HEK293 (cell line): ENCODE data around the gene FRMD8.

ENCODE experiments used
- CTCF ChIA-PET: fragments of 350-600 bp; formaldehyde crosslinking; extraction: SDS; loops from one replicate; lab custom pipeline; 2021; ENCODE audit warnings: antibody characterized with exemption; lab: Yijun Ruan, JAX
- POLR2A ChIA-PET: fragments of 300-600 bp; formaldehyde crosslinking; extraction: SDS; loops from one replicate; lab custom pipeline; 2020; ENCODE audit warnings: antibody characterized with exemption, inconsistent platforms; lab: Yijun Ruan, JAX
- H3K27ac ChIP-seq: fragments of 200-500 bp; sonication (Bioruptor generic); 2 replicates; pipeline ENCODE4 v1.5.1; 2014; ENCODE audit warnings: low read depth, low read length, control low read depth, inconsistent platforms; ENCODE audit errors: extremely low read depth
- H3K36me3 ChIP-seq, 2 experiments: fragments of 200-500 bp in 1 of 2; sonication (Bioruptor generic) in 1 of 2; 1 replicate in 1 of 2; 2 replicates in 1 of 2; pipeline ENCODE4 v1.5.1; 2014 to 2017; ENCODE audit warnings: inconsistent platforms in 2 of 2, low read length in 2 of 2; ENCODE audit not compliant: control insufficient read depth in 2 of 2, insufficient read depth in 1 of 2
- H3K4me1 ChIP-seq: fragments of 200-500 bp; sonication (Bioruptor generic); 2 replicates; pipeline ENCODE4 v1.5.1; 2014; ENCODE audit warnings: mild to moderate bottlenecking, low read length, inconsistent platforms; ENCODE audit not compliant: control insufficient read depth, insufficient read depth
- H3K4me3 ChIP-seq: 2 replicates; pipeline ENCODE4 v1.5.1; 2011; ENCODE audit warnings: low read depth, mild to moderate bottlenecking, control low read depth, low read length, moderate library complexity
- H3K9me3 ChIP-seq: fragments of 200-500 bp; sonication (Bioruptor generic); 2 replicates; pipeline ENCODE4 v1.5.1; 2014; ENCODE audit warnings: low read depth, low read length, inconsistent platforms; ENCODE audit not compliant: control insufficient read depth, insufficient read depth
- HOXC10 ChIP-seq: sonication (generic); formaldehyde crosslinking; IDR thresholded peaks from 2 replicates; pipeline ENCODE4 v1.8.1; 2023; ENCODE audit warnings: mild to moderate bottlenecking, missing genetic modification reagents
- KLF1 ChIP-seq: fragments of 450-650 bp; formaldehyde crosslinking; IDR thresholded peaks from 2 replicates; pipeline ENCODE4 v1.5.1; 2016; ENCODE audit warnings: missing biosample characterization, missing genetic modification characterization
- SCRT2 ChIP-seq: fragments of 450-650 bp; formaldehyde crosslinking; IDR thresholded peaks from 2 replicates; pipeline ENCODE4 v1.5.1; 2016; ENCODE audit warnings: missing biosample characterization, missing genetic modification characterization
- ZNF132 ChIP-seq: fragments of 450-650 bp; formaldehyde crosslinking; IDR thresholded peaks from 2 replicates; pipeline ENCODE4 v1.5.1; 2017; ENCODE audit warnings: missing biosample characterization, missing genetic modification characterization, borderline replicate concordance
- ZNF133 ChIP-seq: fragments of 450-650 bp; formaldehyde crosslinking; IDR thresholded peaks from 2 replicates; pipeline ENCODE4 v1.5.1; 2016; ENCODE audit warnings: missing biosample characterization, missing genetic modification characterization
- ZNF155 ChIP-seq: fragments of 450-650 bp; formaldehyde crosslinking; IDR thresholded peaks from 2 replicates; pipeline ENCODE4 v1.5.1; 2016; ENCODE audit warnings: missing biosample characterization, missing genetic modification characterization
- ZNF157 ChIP-seq: fragments of 450-650 bp; formaldehyde crosslinking; IDR thresholded peaks from 2 replicates; pipeline ENCODE4 v1.5.1; 2016; ENCODE audit warnings: missing biosample characterization, missing genetic modification characterization
- ZNF214 ChIP-seq: fragments of 450-650 bp; formaldehyde crosslinking; IDR thresholded peaks from 2 replicates; pipeline ENCODE4 v1.5.1; 2017; ENCODE audit warnings: missing biosample characterization, mild to moderate bottlenecking, missing genetic modification characterization, borderline replicate concordance
- ZNF292 ChIP-seq: fragments of 450-650 bp; formaldehyde crosslinking; IDR thresholded peaks from 2 replicates; pipeline ENCODE4 v1.5.1; 2016; ENCODE audit warnings: low read depth, missing biosample characterization, missing genetic modification characterization, borderline replicate concordance
- ZNF530 ChIP-seq: fragments of 450-650 bp; formaldehyde crosslinking; IDR thresholded peaks from 2 replicates; pipeline ENCODE4 v1.5.1; 2016; ENCODE audit warnings: low read depth, missing biosample characterization, missing genetic modification characterization
- ZNF560 ChIP-seq: fragments of 450-650 bp; formaldehyde crosslinking; IDR thresholded peaks from 2 replicates; pipeline ENCODE4 v1.5.1; 2017; ENCODE audit warnings: missing biosample characterization, missing genetic modification characterization, borderline replicate concordance
- ZNF571 ChIP-seq: fragments of 450-650 bp; formaldehyde crosslinking; IDR thresholded peaks from 2 replicates; pipeline ENCODE4 v1.5.0; 2017; ENCODE audit warnings: missing biosample characterization, missing genetic modification characterization
- ZNF626 ChIP-seq: fragments of 450-650 bp; sonication (Bioruptor Pico); formaldehyde crosslinking; IDR thresholded peaks from 2 replicates; pipeline ENCODE4 v1.5.1; 2018; ENCODE audit warnings: missing biosample characterization, missing genetic modification characterization, inconsistent platforms
- ZNF664 ChIP-seq: fragments of 450-650 bp; formaldehyde crosslinking; IDR thresholded peaks from 2 replicates; pipeline ENCODE4 v1.5.1; 2016; ENCODE audit warnings: missing biosample characterization, missing genetic modification characterization
- ZNF76 ChIP-seq: fragments of 450-650 bp; formaldehyde crosslinking; IDR thresholded peaks from 2 replicates; pipeline ENCODE4; 2016; ENCODE audit warnings: low read depth, missing biosample characterization, missing genetic modification characterization, borderline replicate concordance
- TF ChIP-seq, protein P1 (sequence below): fragments of 450-650 bp; formaldehyde crosslinking; conservative IDR thresholded peaks from 2 replicates; pipeline ENCODE4 v1.5.1; 2016; ENCODE audit warnings: low read depth, missing biosample characterization, missing genetic modification characterization
- TF ChIP-seq, protein P2 (sequence below): fragments of 450-650 bp; formaldehyde crosslinking; IDR thresholded peaks from 2 replicates; pipeline ENCODE4 v1.5.1; 2016; ENCODE audit warnings: missing biosample characterization, missing genetic modification characterization
- TF ChIP-seq, protein P3 (sequence below): fragments of 450-650 bp; formaldehyde crosslinking; IDR thresholded peaks from 2 replicates; pipeline ENCODE4 v1.5.1; 2016; ENCODE audit warnings: missing biosample characterization, missing genetic modification characterization
- TF ChIP-seq, protein P4 (sequence below): fragments of 450-650 bp; formaldehyde crosslinking; IDR thresholded peaks from 2 replicates; pipeline ENCODE4 v1.5.1; 2016; ENCODE audit warnings: missing biosample characterization, missing genetic modification characterization
- TF ChIP-seq, protein P5 (sequence below): sonication (generic); formaldehyde crosslinking; IDR thresholded peaks from 2 replicates; pipeline ENCODE4 v1.8.1; 2022; ENCODE audit warnings: mild to moderate bottlenecking, moderate library complexity, missing genetic modification reagents
- TF ChIP-seq, protein P6 (sequence below): fragments of 450-650 bp; formaldehyde crosslinking; IDR thresholded peaks from 2 replicates; pipeline ENCODE4; 2016; ENCODE audit warnings: missing biosample characterization, missing genetic modification characterization
- TF ChIP-seq, protein P7 (sequence below): fragments of 450-650 bp; formaldehyde crosslinking; IDR thresholded peaks from 2 replicates; pipeline ENCODE4 v1.5.1; 2016; ENCODE audit warnings: missing biosample characterization, missing genetic modification characterization

FRMD8 gene

DNA sequence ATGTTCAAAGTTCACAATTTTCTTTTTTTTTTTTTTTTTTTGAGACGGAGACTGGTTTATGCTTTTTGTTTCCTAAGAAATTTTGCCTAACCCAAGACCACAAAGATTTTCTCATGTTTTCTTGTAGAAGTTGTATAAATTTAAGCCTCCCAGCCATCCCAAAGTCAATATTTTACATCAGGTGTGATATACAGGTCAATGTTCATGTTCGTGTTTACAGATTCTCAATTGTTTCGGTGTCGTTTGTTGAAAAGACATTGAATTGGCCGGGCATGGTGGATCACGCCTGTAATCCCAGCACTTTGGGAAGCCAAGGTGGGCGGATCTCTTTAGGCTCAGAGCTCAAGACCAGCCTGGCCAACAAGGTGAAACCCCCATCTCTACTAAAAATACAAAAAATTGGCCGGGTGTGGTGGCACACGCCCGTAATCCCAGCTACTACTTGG is 15.4 kb downstream of the FRMD8 start (continued):
- TF ChIP-seq, protein P1, sequence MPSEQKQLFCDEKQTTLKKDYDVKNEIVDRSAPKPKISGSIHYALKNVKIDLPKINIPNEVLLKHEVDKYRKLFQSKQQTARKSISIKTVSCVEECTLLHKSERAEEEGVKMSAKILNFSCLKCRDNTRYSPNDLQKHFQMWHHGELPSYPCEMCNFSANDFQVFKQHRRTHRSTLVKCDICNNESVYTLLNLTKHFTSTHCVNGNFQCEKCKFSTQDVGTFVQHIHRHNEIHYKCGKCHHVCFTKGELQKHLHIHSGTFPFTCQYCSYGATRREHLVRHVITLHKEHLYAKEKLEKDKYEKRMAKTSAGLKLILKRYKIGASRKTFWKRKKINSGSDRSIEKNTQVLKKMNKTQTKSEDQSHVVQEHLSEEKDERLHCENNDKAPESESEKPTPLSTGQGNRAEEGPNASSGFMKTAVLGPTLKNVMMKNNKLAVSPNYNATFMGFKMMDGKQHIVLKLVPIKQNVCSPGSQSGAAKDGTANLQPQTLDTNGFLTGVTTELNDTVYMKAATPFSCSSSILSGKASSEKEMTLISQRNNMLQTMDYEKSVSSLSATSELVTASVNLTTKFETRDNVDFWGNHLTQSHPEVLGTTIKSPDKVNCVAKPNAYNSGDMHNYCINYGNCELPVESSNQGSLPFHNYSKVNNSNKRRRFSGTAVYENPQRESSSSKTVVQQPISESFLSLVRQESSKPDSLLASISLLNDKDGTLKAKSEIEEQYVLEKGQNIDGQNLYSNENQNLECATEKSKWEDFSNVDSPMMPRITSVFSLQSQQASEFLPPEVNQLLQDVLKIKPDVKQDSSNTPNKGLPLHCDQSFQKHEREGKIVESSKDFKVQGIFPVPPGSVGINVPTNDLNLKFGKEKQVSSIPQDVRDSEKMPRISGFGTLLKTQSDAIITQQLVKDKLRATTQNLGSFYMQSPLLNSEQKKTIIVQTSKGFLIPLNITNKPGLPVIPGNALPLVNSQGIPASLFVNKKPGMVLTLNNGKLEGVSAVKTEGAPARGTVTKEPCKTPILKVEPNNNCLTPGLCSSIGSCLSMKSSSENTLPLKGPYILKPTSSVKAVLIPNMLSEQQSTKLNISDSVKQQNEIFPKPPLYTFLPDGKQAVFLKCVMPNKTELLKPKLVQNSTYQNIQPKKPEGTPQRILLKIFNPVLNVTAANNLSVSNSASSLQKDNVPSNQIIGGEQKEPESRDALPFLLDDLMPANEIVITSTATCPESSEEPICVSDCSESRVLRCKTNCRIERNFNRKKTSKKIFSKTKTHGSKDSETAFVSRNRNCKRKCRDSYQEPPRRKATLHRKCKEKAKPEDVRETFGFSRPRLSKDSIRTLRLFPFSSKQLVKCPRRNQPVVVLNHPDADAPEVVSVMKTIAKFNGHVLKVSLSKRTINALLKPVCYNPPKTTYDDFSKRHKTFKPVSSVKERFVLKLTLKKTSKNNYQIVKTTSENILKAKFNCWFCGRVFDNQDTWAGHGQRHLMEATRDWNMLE (tag by site-specific recombination), result no peak
- TF ChIP-seq, protein P2, sequence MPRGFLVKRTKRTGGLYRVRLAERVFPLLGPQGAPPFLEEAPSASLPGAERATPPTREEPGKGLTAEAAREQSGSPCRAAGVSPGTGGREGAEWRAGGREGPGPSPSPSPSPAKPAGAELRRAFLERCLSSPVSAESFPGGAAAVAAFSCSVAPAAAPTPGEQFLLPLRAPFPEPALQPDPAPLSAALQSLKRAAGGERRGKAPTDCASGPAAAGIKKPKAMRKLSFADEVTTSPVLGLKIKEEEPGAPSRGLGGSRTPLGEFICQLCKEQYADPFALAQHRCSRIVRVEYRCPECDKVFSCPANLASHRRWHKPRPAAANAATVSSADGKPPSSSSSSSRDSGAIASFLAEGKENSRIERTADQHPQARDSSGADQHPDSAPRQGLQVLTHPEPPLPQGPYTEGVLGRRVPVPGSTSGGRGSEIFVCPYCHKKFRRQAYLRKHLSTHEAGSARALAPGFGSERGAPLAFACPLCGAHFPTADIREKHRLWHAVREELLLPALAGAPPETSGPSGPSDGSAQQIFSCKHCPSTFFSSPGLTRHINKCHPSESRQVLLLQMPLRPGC, result no peak
- no peak for TF ChIP-seq ZNF292 (tag by site-specific recombination)
- TF ChIP-seq ZNF626, result no peak
- TF ChIP-seq, protein P3, sequence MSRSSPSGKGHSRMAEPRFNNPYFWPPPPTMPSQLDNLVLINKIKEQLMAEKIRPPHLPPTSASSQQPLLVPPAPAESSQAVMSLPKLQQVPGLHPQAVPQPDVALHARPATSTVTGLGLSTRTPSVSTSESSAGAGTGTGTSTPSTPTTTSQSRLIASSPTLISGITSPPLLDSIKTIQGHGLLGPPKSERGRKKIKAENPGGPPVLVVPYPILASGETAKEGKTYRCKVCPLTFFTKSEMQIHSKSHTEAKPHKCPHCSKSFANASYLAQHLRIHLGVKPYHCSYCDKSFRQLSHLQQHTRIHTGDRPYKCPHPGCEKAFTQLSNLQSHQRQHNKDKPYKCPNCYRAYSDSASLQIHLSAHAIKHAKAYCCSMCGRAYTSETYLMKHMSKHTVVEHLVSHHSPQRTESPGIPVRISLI (tag by site-specific recombination), result no peak
- no peak for TF ChIP-seq ZNF76 (tag by site-specific recombination)
- no peak for TF ChIP-seq ZNF132 (tag by site-specific recombination)
- TF ChIP-seq KLF1 (tag by site-specific recombination), result no peak
- TF ChIP-seq HOXC10 (CRISPR knock-in tag), result no peak
- TF ChIP-seq ZNF155 (tag by site-specific recombination), result no peak
- no peak for TF ChIP-seq ZNF157 (tag by site-specific recombination)
- no peak for TF ChIP-seq ZNF664 (tag by site-specific recombination)
- TF ChIP-seq ZNF560 (tag by site-specific recombination), result no peak
- no peak for TF ChIP-seq ZNF214 (tag by site-specific recombination)

DNA sequence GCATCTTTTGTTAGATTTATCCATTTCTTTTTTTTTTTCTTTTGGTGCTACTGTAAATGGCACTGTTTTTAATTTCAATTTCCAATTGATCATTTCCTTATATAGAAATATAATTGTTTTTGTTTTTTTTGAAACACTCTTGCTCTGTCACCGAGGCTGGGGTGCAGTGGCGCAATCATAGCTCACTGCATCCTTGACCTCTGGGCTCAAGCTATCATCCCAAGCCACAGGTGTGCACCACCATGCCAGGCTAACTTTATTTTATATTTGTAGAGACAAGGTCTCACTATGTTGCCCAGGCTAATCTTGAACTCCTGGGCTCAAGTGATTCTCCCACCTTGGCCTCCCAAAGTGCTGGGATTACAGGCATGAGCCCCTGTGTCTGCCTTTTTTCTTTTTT is 16.4 kb downstream of the FRMD8 start:
- POLR2A ChIA-PET, result interaction anchor here (0.9 kb wide), 1 partner anchor 14 kb away, joined by 3 read pairs; no protein-coding TSS in a partner anchor
- no peak overlapping the region for H3K27ac ChIP-seq
- CTCF ChIA-PET, result interaction anchor here (0.7 to 2.5 kb wide), 2 partner anchors 11 to 13 kb away, joined by 3 to 10 read pairs; no protein-coding TSS in a partner anchor
- TF ChIP-seq ZNF571 (no peak), ZNF530 (tag by site-specific recombination) (no peak), SCRT2 (tag by site-specific recombination) (no peak), ZNF133 (no peak)
- TF ChIP-seq, protein P4, sequence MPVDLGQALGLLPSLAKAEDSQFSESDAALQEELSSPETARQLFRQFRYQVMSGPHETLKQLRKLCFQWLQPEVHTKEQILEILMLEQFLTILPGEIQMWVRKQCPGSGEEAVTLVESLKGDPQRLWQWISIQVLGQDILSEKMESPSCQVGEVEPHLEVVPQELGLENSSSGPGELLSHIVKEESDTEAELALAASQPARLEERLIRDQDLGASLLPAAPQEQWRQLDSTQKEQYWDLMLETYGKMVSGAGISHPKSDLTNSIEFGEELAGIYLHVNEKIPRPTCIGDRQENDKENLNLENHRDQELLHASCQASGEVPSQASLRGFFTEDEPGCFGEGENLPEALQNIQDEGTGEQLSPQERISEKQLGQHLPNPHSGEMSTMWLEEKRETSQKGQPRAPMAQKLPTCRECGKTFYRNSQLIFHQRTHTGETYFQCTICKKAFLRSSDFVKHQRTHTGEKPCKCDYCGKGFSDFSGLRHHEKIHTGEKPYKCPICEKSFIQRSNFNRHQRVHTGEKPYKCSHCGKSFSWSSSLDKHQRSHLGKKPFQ (tag by site-specific recombination), result no peak
- TF ChIP-seq, protein P5, sequence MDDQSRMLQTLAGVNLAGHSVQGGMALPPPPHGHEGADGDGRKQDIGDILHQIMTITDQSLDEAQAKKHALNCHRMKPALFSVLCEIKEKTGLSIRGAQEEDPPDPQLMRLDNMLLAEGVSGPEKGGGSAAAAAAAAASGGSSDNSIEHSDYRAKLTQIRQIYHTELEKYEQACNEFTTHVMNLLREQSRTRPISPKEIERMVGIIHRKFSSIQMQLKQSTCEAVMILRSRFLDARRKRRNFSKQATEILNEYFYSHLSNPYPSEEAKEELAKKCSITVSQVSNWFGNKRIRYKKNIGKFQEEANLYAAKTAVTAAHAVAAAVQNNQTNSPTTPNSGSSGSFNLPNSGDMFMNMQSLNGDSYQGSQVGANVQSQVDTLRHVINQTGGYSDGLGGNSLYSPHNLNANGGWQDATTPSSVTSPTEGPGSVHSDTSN, result no peak
- TF ChIP-seq, protein P6, sequence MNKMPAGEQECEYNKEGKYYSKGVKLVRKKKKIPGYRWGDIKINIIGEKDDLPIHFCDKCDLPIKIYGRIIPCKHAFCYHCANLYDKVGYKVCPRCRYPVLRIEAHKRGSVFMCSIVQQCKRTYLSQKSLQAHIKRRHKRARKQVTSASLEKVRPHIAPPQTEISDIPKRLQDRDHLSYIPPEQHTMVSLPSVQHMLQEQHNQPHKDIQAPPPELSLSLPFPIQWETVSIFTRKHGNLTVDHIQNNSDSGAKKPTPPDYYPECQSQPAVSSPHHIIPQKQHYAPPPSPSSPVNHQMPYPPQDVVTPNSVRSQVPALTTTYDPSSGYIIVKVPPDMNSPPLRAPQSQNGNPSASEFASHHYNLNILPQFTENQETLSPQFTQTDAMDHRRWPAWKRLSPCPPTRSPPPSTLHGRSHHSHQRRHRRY (tag by site-specific recombination), result no peak
- TF ChIP-seq, protein P7, sequence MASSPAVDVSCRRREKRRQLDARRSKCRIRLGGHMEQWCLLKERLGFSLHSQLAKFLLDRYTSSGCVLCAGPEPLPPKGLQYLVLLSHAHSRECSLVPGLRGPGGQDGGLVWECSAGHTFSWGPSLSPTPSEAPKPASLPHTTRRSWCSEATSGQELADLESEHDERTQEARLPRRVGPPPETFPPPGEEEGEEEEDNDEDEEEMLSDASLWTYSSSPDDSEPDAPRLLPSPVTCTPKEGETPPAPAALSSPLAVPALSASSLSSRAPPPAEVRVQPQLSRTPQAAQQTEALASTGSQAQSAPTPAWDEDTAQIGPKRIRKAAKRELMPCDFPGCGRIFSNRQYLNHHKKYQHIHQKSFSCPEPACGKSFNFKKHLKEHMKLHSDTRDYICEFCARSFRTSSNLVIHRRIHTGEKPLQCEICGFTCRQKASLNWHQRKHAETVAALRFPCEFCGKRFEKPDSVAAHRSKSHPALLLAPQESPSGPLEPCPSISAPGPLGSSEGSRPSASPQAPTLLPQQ, result no peak

More for the DNA sequence above, 16.4 kb downstream of the FRMD8 start:
- Histone ChIP-seq H3K4me3 (no peak overlapping the region), H3K4me1 (no peaks in the 10 kb centered on the region), H3K36me3 (peaks cover 5 to 50% of the 10 kb centered on the region in 2 experiments; a peak in 2 of 3 replicates), H3K9me3 (no peaks in the 10 kb centered on the region)
